BJ (cell line): ENCODE results near the gene STK32B. TPM values are rescaled to one million over a fixed set of nuclear protein-coding genes. Genes with fewer than 3 reads are reported as not detected.

Experiments
- CTCF ChIA-PET: fragments of 350-600 bp; formaldehyde crosslinking; extraction: SDS; loops from one replicate; lab custom pipeline; 2021; ENCODE audit warnings: antibody characterized with exemption, inconsistent platforms; lab: Yijun Ruan, JAX
- POLR2A ChIA-PET: fragments of 300-600 bp; sonication (Branson Sonifier 250); formaldehyde crosslinking; extraction: SDS; loops from one replicate; lab custom pipeline; 2021; ENCODE audit warnings: antibody characterized with exemption; lab: Charles Lee
- DNase-seq: peaks from one replicate; pipeline ENCODE4 v3.0.0-alpha.2; 2011; ENCODE audit warnings: low read depth
- H3K27me3 ChIP-seq: 2 replicates; pipeline ENCODE4 v1.6.0; 2011; ENCODE audit warnings: low read length; ENCODE audit not compliant: control insufficient read depth, insufficient read depth
- H3K36me3 ChIP-seq: 2 replicates; pipeline ENCODE4 v1.5.1; 2011; ENCODE audit warnings: low read length; ENCODE audit not compliant: control insufficient read depth, insufficient read depth
- H3K4me3 ChIP-seq: 2 replicates; pipeline ENCODE4 v1.5.1; 2011; ENCODE audit warnings: low read depth, mild to moderate bottlenecking, control low read depth, low read length
- CTCF ChIP-seq: IDR thresholded peaks from 2 replicates; pipeline ENCODE4 v1.5.1; 2011; ENCODE audit warnings: low read depth, mild to moderate bottlenecking, control low read depth, inconsistent platforms, low read length, moderate library complexity; ENCODE audit not compliant: insufficient read depth
- polyA plus RNA-seq: library from polyadenylated mRNA; depleted of rRNA; stranded (reverse); fragments of >200 nt; gene quantifications from 2 replicates; pipeline ENCODE4 v1.2.3, GENCODE V29; 2011

STK32B gene
- polyA plus RNA-seq, 1 experiment, result 11.2 TPM

DNA sequence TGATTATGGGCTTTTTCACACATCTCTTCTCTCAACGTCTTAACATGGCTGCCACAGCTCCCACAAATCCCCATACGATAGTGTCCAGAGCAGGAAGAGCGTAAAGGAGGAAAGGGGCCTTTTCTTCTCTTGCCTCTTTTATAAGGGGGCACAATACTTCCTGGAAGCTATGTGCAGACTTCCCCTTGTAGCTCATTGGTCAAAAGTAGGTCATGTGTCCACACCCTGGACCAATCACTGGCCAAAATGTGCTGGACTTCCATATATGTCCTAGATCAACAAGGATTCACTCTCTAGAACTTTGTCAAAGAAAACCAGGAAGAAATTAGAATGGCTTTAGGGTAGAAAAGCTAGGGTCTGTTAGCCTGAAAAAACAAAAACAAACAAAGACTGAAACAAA is 26.7 kb downstream of the STK32B start:
- ChIA-PET CTCF (interaction anchor here (1.0 kb wide), 1 partner anchor 12 kb away, joined by 4 read pairs; no protein-coding TSS in a partner anchor), POLR2A (no interaction called here)
- Histone ChIP-seq H3K27me3 (no peaks in the 10 kb centered on the region), H3K36me3 (no peaks in the 10 kb centered on the region), H3K4me3 (no peak overlapping the region)
- TF ChIP-seq CTCF, result no peak
- DNase-seq, result no peak

GRCh38 chr4:5079581-5079980 is 28.3 kb downstream of the STK32B start:
- Histone ChIP-seq H3K36me3 (no peaks in the 10 kb centered on the region), H3K4me3 (no peak overlapping the region), H3K27me3 (no peaks in the 10 kb centered on the region)
- ChIA-PET POLR2A (no interaction called here), CTCF (no interaction called here)
- TF ChIP-seq CTCF, result no peak
- DNase-seq, result no peak

DNA sequence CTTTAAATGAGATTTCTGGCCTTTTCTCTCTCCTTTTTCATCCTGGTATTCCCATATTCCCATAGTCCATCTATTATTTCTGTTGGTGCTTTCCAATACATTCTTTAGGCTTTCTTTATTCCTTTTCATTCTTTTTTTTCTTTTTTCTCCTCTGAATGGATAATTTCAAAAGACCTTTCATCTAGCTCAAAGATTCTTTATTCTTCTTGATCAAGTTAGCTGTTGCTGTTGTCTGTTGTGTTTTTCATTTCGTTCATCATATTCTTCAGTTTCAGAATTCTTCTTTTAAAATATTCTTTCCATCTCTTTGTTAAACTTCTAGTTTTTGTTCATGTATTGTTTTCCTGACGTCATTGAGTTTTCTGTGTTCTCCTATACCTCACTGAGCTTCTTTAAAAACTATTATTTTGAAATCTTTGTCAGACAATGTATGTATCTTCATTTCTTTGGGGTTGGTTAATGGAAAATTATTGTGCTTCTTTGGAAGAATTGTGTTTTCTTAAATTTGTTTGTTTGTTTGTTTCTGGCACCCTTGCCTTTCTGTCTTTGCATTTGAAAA is 30.2 kb downstream of the STK32B start:
- POLR2A ChIA-PET, result no interaction called here
- CTCF ChIA-PET, result interaction anchor here (1.2 kb wide), 1 partner anchor 81 kb away, joined by 6 read pairs; no protein-coding TSS in a partner anchor
- Histone ChIP-seq H3K4me3 (no peak overlapping the region), H3K36me3 (no peaks in the 10 kb centered on the region), H3K27me3 (no peaks in the 10 kb centered on the region)
- no peak for TF ChIP-seq CTCF
- no peak for DNase-seq

DNA sequence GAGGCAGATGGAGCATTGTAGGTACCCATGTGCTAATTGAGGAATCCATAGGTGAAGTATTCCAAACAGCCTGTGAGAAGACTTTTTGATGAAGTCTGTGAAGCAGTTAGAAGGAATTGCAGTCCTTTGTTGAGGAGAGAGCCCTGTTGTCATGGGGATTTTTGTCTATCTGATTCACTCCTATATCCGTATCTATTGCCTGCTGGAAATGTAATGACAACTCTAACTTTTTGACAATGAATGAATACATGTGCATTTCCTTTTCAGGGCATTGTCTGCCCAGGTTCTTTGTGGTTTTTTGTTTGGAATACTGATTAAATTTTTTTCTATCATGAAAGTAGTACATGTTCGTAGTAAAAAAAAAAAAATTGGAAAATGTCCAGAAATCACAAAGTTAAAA is 31.1 kb downstream of the STK32B start:
- ChIA-PET CTCF (interaction anchor here (1.0 kb wide), 1 partner anchor 12 kb away, joined by 3 read pairs; no protein-coding TSS in a partner anchor), POLR2A (no interaction called here)
- TF ChIP-seq CTCF, result no peak
- no peak for DNase-seq
- no peaks in the 10 kb centered on the region for H3K36me3 ChIP-seq
- no peaks in the 10 kb centered on the region for H3K27me3 ChIP-seq
- no peak overlapping the region for H3K4me3 ChIP-seq

DNA sequence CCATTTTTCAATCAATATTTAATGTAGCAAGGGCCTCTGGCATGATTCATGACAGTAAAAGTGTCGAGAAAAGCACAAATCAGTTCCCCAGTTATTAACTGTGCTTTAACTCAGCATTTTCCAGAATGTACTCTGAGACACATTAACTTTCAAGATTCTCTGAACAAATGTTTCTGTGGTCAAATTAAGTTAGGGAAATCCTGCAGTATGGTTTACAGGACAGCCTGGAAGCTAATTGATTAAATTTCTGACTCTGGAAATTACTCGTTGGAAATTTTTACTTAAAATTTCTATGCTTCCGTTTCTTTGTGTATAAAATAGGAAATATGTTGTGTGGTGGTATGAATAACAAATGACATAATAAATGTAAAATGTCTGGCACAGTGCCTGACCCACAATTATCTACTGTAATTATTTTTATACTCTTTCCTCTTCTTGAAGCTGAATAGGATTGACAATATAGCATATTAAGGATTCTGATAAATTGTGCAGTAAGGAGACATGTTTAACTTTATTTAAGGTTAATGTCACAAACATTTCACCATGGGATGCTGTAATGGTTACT is 33.7 kb downstream of the STK32B start:
- H3K36me3 ChIP-seq, result no peaks in the 10 kb centered on the region
- no peaks in the 10 kb centered on the region for H3K27me3 ChIP-seq
- no peak for TF ChIP-seq CTCF
- no peak for DNase-seq
- ChIA-PET POLR2A (no interaction called here), CTCF (interaction anchor here (1.2 kb wide), 1 partner anchor 31 kb away, joined by 3 read pairs; no protein-coding TSS in a partner anchor)
- no peak overlapping the region for H3K4me3 ChIP-seq
